GM21367 (cell line): ENCODE data around the gene FYB1.
"Not testable (repeated sequence)": the region's sequence is repeated elsewhere in the genome, so short reads cannot be mapped to it uniquely, and the experiment has no call there.

Experiments
- ATAC-seq: cut with Tn5 transposase; IDR thresholded peaks from one replicate; pipeline ENCODE4 v1.9.1; 2021; ENCODE audit not compliant: unreplicated experiment

Gene FYB1

DNA sequence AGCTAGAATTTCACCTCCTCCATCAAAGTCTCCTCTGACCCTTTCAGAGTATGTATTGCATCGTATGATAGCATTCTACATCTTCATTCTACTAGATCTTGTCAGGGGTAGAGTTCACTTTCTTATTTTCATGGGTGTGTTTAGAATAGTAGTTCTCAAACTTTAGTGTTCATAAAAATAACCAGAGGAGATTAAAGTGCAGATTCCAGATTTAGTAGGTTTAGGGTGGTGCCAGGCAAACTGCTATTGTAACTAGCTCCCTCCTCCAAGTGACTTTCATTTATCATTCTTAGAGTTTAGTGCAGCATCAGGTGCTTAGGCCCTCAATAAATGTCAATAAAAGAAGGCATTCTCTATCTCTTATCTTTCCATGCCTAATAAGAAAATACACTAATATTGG lies 7.2 kb upstream of the FYB1 start:
- ATAC-seq = no peak

GRCh38 chr5:39226100-39226451 lies 6.7 kb upstream of the FYB1 start:
- no peak for ATAC-seq

GRCh38 chr5:39225405-39226099 lies 6.2 kb upstream of the FYB1 start:
- no peak for ATAC-seq

DNA sequence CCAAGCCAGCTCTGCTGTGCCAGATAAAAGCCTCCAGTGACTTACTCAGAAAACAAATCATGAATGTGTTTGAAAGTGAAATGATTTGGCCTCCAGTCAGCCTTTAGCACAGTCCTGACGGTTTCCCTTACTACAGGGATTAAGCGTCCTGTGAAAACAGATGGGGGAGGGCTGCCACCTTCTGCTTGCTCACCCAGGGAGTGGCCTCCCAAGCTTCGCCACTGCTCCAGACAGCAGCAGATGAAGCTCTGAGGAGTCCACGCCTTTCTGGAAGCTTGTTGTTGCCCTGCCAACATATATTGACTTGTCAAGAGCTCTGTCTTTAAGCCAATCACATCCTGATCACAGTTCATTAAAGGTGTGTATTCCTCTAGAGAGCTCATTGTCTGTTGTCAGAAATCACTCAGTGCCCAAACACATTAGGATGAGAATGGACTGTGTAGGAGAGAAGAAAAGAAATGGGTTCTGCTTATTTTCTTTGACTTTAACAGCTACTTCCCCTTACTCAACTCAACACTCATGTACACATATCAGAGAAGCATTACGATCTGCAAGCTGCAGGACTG lies 4.9 kb upstream of the FYB1 start:
- ATAC-seq = no peak

DNA sequence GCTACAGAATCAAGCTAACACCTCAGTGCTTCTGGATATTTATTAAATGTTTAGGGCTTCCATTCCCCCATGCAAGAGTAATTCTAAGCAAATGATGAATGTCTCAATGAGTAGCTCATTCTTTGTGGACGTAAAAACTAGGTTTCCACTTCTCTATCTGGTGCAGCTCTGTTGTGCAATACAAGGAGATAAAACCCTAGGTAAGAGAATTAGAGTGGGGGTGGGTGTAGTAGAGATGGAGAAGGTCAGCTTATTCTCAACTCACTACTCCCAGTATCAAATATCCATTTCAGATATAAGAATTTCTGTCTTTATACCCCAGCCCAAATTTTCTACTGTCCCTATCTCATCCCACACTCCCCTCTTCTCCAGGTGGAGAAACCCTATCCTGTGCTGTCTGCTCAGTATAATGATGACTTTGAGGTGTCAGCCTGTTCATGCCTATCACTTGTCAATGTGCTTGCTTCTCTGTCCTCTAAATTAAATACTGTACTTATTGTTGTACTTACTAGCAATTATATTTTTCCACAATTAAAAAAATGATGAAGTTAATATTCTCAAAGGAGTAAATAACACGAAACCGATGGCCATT lies 4.3 kb upstream of the FYB1 start:
- ATAC-seq = no peak

DNA sequence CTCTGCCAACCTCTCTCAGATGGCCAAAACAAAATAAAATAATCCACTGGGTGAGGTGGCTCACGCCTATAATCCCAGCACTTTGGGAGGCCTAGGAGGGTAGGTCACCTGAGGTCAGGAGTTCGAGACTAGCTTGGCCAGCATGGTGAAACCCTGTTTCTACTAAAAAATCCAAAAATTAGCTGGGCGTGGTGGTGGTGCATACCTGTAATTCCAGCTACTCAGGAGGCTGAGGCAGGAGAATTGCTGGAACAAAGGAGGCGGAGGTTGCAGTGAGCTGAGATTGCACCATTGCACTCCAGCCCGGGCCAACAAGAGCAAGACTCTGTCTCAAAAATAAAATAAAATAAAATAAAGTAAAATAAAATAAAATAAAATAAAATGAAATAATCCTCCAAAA lies 2.3 kb upstream of the FYB1 start:
- ATAC-seq = not testable (repeated sequence)

DNA sequence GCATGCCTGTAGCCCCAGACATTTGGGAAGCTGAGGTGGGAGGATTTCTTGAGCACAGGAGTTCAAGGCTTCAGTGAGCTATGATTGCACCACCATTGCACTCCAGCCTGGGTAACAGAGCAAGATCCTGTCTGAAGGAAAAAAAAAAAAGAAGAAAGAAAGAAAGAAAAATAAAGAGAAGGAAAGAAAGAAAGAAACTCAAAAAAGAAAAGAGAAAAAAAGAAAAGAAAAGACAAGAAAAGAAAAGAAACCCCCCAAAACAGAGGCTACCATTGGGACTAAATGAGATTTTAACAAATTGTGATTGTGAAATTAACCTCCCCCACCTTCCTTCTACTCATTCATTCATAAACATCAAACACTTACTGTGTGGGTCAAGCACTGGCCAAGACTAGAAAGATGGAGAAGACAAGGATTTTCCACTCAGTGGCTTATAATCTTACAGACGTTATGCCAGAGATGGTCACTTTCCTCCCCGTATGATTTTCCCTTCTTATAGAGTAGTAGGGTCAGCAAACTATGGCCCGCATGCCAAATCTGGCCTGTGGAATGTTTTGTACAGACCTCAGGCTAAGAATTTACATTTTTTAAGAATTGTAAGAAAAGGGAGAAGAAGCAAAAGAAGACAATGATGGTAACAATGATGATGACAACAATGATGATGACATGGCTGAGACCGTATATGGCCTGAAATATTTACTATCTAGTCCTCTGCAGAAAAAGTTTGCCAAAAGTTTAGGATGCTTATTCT lies 1.1 kb upstream of the FYB1 start:
- ATAC-seq = no peak

- ATAC-seq = no peak
Observed at GRCh38 chr5:39218482-39219402, 621 bp downstream of the FYB1 start.

- ATAC-seq = peak; percentile 64
Observed at GRCh38 chr5:39217365-39218281, 1.7 kb downstream of the FYB1 start.

GRCh38 chr5:39216631-39217030 lies 2.7 kb downstream of the FYB1 start:
- no peak for ATAC-seq

GRCh38 chr5:39215857-39216256 lies 3.5 kb downstream of the FYB1 start:
- ATAC-seq = no peak

DNA sequence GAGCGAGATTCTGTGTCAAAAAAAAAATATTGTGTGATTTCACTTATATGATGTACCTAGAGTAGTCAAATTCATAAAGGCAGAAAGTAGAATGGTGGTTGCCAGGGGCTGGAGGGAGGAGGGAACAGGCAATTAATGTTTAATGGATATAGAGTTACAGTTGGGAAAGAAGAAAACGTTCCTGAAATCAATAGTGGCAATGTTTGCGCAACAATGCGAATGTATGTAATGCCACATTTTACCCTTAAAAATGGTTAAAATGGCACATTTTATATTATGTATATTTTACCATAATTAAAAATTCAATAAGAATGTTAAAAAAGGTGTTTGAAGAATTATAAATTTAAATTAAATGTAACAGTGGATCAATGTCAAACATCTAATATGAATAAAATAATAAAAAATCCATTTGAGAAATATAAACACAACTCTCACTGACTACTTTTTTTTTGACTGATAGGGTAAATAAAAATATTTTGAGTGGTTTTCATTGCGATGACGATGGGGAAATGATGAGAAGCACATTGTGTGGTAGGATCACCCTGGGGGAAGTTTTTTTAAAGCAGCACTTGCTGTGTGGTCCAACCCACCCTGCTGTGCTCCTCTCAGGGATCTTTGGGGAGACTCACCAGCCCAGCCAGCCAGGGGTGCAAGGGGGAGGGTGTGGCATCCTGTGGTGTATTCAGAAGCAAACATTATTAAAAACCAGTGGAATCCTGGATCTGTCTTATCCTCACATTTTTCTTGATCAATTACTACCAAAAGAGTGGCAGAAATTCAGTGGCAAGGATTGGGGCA lies 4.3 kb downstream of the FYB1 start:
- no peak for ATAC-seq

- no peak for ATAC-seq
Observed at GRCh38 chr5:39213447-39214207, 5.7 kb downstream of the FYB1 start.

DNA sequence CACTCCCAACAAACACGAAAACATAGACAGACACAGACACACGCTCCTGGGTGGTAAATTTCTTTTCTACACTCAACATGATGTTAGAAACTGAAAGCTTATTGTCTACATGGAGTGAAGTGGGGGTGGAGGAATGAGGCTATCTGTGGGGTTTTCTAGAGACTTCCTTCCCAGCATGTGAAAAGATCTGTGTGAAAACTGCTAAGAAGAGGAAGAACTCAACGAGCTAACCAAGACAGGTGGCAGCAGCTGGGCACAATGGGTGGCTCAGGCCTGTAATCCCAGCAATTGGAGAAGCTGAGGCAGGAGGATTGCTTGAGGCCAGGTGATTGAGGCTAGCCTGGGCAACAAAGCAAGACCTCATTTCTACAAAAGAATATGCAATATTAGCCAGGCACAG lies 7.6 kb downstream of the FYB1 start:
- no peak for ATAC-seq

DNA sequence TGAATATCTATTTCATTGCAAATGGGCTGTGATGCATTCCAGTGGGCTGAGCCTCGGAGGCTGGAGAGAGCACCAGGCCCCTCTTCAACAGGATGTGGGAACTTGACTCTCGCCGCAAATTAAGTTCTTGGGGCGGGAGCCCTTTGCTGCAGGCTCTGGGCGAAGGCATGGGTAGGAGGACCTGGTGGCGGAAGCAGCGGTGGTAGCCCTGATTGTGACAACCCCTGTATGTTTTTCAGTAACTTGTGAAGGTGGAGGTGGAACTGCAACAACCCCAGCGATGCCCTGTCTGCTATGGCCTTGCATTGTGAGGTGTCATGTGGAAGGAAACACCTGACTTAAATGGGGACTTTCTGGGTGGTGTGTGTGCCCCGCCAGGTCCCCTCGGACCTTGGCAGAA lies 9.4 kb downstream of the FYB1 start:
- peak; percentile 78 for ATAC-seq

DNA sequence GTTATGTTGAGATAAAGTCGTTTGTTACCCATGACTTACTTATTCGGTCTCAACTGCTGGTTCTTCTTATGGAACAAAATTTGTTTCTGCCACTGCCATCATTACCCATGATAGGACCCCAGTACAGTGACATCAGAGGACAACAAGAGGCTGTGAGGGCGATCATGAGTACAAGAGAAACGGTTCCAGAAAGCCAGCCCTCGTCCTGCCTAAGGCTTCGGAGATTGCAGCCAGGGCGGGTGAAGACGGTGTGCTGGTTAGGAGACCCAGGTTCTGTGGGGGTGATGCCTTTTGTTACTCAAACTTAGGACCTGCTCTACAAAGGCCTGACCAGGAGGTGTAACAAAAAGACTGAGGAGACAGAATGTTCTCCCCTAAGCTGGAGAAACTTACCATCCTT lies 10.9 kb downstream of the FYB1 start:
- ATAC-seq = no peak

DNA sequence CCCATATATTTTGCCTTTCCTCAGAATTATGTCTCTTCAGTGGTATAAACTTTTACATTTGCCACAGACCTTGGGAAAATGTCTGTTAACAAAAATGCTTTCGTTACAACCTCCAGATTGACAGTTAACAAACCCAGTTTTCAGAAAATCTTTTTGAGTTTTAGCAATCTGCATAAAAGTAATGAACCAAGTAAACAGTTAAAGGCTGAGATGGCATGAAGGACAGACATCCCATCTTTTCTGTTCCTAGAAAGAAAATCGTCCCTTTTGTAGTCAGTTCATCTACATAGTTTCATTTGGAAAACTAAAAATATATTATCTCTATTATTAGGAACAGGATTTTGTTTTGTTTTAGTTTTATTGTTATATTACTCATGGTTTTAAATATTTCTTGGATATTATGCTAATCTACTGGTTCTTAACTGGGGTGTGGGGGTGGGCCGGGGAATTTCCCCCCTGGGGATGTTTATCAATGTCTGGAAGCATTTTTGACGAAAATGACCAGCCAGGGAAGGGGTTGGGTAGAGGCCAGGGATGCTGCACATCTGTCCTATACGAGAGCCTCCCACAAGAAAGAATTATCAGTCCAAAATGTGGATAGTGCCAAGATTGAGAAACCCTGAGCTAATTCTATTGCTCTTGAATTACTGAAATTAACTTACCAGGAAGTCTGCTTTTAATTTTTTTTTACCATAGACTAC lies 11.9 kb downstream of the FYB1 start:
- no peak for ATAC-seq
